Mucosa of gallbladder (tissue), 1 donor: ENCODE measurements around the gene GALP. TPM values are rescaled to one million over a fixed set of nuclear protein-coding genes. Genes with fewer than 3 reads are reported as not detected.
"Not testable (repeated sequence)": the region's sequence is repeated elsewhere in the genome, so short reads cannot be mapped to it uniquely, and the experiment has no call there.

ENCODE experiments used
- DNase-seq: peaks from one replicate; pipeline ENCODE4 v3.0.0-alpha.2; 2020; ENCODE audit warnings: low spot score
- total RNA-seq: library from RNA; stranded (reverse); gene quantifications from one replicate; pipeline ENCODE4 v1.2.1, GENCODE V29; 2021
- donor health status: DM: no; HTN: no; CAD: no.

Gene GALP
- total RNA-seq, 1 donor from 2014 or later, result not detected

DNA sequence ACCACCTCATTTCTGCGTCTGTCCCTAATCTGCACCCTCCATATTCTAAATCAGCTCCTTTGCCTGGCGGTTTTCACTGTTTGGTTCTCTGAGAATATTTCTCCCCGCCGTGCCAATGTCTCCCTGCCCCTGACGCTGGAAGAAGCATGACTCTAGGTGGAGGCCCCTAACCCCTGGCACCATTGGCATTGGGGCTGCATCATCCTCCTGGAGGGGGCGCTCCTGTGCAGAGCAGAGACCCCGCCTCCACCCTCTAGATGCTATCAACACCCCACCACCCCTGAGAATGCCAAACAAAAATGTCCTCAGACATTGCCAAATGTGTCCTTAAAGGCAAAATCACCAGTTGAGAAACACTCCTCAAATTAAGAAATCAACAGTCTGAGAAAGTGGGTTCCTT is 15.3 kb downstream of the GALP start:
- DNase-seq, result no peak

DNA sequence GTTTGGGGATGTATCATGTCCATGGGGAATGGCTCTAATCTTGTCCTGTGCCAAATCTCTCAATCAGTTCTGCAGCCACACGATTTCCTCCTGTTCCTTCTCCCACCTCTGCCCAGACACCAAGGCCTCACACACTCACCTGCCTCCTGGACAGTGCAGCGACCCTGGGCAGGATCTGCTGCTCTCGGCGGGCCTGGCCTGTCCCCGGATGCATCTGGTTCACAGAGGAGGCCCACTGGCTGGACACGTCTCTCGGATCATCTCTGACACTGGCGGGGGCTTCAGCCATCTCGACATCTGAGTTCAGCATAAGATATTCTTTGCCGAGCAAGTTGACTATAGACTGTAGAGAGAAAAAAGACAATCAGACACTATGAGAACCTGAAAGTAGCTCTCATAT is 15.9 kb downstream of the GALP start:
- no peak for DNase-seq

DNA sequence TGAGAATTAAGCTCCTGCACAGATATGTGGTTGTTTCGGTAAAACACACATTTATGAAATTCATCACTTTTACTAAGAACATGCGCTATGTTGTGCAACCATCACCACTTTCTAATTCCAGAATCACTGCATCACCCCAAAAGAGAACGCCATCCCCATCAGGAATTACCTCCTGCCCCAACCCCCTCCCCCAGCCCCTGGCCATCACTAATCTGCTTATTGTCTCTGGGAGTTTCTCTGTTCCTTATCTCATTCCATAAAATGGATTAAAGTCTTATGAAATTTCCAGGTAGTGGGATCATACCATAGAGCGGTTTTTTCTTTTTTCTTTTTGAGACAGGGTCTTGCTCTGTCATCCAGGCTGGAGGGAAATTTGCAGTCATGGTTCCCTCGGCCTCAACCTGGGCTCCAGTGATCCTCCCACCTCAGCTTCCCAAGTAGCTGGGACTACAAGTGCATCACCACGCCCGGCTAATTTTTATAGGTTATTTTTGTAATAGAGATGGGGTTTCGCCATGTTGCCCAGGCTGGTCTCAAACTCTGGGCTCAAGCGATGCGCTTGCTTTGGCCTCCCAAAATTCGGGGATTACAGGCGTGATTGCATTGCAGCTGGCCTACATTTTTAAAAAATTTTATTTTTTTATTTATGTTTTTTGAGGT is 18.3 kb downstream of the GALP start:
- DNase-seq, result no peak

DNA sequence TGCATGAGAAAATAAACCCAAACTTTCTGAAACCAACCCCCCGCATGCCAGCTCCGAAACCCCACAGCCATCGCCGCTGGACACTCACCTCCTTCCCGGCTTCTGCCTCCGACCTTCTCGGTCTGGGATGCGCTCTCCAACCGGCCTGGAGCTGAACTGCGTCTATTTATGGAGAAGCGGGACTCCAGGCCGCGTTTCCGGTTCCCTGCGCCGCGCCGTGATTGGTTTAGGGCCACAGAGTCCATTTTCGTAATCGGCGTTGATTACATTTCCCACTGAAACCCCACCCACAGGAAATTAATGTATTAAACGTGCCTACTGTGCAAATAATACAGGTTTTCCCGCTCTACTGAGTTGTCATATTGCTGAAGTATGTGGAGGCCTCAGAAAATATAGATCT is 21.8 kb downstream of the GALP start, which contains the start of gene ZSCAN5B:
ZSCAN5B (minus strand) TSS at position 138 of the 400 bp plus-strand sequence. CDS start 4,731 bp downstream, outside the sequence.
- not testable (repeated sequence) for DNase-seq

DNA sequence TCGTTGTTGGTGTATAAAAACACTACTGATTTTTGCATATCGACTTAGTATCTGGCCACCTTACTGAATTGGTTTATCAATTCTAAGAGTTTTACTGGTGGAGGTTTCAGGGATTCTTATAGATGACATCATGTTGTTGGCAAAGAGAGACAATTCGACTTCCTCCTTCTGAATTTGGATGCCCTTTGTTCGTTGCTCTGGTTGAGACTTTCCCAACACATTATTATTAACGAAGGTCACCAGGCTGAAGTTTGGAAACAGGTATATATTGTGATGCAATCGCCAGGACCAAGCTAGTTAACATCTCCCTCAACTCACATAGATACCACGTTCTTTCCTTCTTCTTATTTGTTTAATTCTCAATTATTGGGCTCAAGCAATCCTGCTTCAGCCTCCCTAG is 23.9 kb downstream of the GALP start:
- DNase-seq, result no peak

DNA sequence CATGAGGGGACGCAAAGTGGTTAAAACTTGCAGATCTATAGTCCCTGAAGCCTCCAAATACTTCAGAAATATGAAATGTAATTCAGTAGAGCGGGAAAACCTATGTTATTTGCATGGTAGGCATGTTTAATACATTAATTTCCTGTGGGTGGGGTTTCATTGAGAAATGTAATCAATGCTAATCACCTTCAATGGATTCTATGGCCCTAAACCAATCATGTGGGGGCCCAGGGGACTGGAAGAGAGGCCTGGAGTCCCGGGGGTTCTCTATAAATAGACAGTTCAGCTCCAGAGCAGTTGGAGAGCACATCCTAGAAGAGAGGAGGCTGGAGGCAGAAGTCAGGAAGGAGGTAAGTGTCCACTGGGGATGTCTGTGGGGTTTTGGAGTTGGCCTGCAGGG is 26.2 kb downstream of the GALP start, which contains the start of gene ZSCAN5C:
ZSCAN5C (plus strand) TSS at position 301 of the 400 bp plus-strand sequence. CDS start 3,641 bp downstream, outside the sequence.
- DNase-seq, result no peak

DNA sequence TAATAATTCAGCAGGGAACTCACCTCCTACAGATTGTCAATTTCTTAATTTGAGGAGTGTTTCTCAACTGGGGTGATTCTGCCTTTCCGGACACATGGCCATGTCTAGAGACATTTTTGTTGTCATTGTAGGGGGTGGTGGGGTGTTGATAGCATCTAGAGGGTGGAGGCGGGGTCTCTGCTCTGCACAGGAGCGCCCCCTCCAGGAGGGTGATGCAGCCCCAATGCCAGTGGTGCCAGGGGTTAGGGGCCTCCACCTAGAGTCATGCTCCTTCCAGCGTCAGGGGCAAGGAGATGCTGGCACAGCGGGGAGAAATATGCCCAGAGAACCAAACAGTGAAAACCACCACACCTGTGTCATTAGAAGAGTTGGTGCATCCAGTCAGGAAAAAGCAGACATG is 31.8 kb downstream of the GALP start:
- DNase-seq, result not testable (repeated sequence)

DNA sequence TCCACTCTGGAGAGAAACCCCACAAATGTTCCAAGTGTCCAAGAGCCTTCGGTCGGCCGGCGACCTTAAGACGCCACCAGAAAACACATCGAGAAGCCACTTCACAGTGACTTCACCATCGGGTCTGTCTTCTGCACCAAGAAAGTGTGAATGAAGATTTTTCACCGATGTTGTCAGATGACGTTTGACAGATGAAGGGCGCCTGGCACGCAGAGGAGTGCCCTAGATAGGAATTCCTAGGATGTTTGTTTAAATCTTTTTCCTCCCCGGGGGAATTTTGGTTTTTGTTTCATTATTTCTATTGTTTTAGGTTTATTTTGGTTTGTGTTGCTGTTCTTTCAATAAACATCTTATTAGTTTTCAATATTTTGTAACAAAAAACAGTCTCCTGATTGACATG is 33.3 kb downstream of the GALP start:
- DNase-seq, result no peak

DNA sequence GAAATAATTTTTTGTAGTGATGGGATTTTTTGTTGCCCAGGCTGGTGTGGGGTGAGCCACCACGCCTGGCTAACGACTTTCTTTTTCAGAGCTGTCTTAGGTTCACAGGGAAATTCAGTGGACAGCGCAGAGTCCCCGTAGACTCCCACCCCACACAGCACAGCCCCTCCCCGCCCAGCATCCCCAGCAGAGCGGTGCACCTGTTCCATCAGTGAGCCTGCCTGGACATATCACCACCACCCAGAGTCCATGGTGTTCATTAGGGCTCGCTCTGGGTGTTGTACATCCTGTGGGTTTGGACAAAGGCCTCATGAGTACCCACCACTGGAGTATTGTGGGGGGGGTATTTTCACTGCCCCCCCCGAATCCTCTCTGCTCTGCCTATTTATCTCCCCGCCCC is 34.2 kb downstream of the GALP start:
- DNase-seq, result not testable (repeated sequence)

DNA sequence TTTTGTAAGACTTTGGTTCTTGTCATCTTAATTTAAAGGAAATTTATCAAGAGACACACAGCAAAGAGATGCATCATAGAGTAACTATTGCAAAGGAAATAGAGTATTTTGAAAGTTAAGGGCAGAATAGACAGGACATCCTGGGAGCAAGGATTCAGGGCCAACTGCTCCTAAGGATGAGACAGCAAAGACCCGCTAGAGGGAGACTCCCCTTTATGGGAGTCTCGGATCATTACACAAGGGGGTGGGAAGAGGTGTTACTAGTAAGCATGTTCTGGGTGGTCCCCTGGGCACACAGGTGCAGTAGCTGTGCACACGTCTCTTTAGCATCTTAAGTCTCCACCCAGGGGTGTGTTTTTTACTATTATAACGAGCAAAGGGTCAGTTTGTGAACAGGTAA is 35.9 kb downstream of the GALP start:
- no peak for DNase-seq

DNA sequence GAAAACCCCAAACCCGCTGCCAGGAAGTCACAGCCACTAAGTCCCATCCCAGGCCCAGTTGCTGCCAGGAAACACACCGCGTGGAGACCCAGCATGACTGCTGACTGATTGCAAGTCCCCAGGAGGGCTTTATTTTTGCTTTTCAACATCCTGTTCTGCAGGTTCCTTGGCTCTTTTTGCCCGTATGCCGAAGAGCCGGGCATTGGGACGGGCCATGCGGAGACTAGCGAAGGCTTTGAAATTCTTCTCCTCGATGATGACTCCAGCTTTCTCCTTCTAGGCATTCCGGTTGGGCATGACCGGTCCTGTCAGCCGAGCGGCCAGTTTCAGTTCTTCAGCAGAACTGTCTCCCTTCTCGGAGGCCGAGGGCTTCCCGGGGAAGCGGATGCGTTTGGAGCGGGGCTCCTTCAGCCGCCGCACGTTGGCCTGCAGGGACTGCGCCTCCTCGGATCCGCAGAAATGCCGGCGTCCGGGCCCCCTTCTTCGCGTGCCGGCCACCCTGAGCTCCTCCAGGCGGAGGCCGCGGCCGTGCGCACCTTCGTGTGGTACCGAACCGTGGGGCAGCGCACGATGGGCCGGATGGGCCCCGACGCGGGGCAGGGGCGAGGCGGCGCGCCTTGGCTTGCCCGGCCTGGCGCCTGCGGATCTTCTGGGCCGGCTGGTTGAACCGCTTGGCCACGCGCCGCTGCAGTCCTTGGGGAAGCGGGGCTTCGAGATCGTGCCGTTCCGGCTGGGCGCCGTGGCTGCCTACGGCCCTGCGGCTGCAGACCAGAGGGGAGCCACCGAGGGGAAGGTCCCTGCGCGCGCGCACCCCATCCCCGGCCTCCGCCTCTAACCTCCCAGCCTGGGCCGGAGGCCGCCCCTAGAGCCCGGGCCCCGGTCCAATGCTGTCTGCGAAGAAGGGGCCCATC is 41.5 kb downstream of the GALP start:
- DNase-seq, result no peak

DNA sequence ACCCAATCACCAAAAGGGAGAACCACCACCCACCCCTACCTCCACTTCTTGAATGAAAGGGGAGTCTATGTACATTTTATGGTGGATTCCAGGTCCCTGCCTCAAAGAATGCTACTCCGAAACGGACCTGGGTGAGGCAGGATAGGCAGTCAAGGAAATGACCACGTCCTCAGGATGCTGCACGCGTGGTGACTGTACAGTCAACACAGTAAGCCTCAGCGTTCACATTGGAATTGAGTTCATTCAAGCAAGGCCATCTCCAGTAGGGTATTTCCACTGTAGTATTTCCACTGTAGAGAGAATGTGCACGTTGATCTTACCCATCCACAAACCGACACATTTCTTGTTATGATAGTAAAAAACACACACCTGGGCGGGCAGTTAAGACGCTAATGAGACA is 43.2 kb downstream of the GALP start:
- DNase-seq, result no peak

DNA sequence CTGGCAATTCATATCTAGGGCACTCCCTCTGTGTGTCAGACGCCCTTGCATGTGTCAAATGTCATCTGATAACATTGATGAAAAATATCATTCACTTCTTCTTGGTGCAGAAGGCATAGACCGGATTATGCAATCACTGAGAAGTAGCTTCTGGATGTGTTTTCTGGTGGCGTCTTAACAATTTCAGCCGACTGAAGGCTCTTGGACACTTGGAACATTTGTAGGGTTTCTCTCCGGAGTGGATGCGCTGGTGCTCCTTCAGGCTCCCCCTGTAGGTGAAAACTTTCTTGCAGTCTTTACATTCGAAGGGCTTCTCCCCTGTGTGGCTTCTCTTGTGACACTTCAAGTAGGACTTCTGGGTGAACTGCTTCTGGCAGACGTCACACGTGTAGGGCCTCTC is 45.6 kb downstream of the GALP start:
- DNase-seq, result not testable (repeated sequence)

DNA sequence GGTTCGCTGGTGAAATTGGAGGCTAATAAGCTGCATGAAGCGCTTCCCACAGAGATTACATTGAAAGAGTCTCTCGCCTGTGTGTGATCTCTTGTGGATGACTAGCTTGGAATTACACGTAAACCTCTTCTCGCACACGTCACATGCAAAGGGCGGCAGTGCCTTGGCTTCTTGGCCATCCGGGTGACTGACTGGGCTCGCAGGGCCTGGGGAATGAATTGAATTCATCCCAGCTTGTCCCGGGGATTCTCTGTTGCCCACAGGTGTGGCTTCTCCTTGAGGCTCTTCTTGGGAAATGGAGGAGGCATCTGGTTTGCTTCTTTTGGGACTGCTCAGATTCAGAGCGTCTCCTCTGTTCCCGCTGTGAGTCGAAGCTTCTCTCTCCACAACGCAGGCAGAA is 46.0 kb downstream of the GALP start:
- DNase-seq, result no peak

DNA sequence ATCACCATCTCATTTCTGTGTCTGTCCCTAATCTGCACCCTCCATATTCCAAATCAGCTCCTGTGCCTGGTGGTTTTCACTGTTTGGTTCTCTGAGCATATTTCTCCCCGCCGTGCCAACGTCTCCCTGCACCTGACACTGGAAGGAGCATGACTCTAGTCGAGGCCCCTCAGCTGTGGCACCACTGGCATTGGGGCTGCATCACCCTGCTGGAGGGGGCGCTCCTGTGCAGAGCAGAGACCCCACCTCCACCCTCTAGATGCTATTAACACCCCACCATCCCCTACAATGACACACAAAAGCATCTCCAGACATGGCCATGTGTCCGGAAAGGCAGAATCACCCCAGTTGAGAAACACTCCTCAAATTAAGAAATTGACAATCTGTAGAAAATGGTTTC is 47.1 kb downstream of the GALP start:
- DNase-seq, result no peak

DNA sequence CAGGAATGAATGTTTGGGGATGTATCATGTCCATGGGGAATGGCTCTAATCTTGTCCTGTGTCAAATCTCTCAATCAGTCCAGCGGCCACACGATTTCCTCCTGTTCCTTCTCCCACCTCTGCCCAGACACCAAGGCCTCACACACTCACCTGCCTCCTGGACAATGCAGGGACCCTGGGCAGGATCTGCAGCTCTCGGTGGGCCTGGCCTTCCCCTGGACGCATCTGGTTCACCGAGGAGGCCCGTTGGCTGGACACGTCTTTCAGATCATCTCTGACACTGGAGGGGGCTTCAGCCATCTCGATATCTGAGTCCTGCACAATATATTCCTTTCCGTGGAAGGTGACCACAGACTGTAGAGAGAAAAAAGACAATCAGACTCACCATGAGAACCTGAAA is 47.7 kb downstream of the GALP start:
- DNase-seq, result no peak

Other genes starting within 250 kb of the GALP start
- gene NLRP13, start 243.7 kb upstream of the GALP start, total RNA-seq, result not detected
- not detected for gene NLRP8, start 228.2 kb upstream of the GALP start, total RNA-seq
- gene NLRP5, start 189.2 kb upstream of the GALP start, total RNA-seq, result not detected
- gene ZNF787, start 54.7 kb upstream of the GALP start, total RNA-seq, result 38.2 TPM
- 76.2 TPM for gene ZNF444, start 34.7 kb upstream of the GALP start, total RNA-seq
- gene ZSCAN5B, start 21.8 kb downstream of the GALP start, total RNA-seq, result not detected
- not detected for gene ZSCAN5C, start 26.3 kb downstream of the GALP start, total RNA-seq
- not detected for gene EDDM13, start 96.7 kb downstream of the GALP start, total RNA-seq
- gene ZSCAN5A, start 138.8 kb downstream of the GALP start, total RNA-seq, result 10.7 TPM
- 8.3 TPM for gene ZNF582, start 217.5 kb downstream of the GALP start, total RNA-seq
- 6.7 TPM for gene ZNF583, start 228.3 kb downstream of the GALP start, total RNA-seq